Measurements from ENCODE around the gene STK32B.

GRCh38 chr4:5186271-5187064 lies 135.2 kb downstream of the STK32B start:
- TF ChIP-seq, protein P1, sequence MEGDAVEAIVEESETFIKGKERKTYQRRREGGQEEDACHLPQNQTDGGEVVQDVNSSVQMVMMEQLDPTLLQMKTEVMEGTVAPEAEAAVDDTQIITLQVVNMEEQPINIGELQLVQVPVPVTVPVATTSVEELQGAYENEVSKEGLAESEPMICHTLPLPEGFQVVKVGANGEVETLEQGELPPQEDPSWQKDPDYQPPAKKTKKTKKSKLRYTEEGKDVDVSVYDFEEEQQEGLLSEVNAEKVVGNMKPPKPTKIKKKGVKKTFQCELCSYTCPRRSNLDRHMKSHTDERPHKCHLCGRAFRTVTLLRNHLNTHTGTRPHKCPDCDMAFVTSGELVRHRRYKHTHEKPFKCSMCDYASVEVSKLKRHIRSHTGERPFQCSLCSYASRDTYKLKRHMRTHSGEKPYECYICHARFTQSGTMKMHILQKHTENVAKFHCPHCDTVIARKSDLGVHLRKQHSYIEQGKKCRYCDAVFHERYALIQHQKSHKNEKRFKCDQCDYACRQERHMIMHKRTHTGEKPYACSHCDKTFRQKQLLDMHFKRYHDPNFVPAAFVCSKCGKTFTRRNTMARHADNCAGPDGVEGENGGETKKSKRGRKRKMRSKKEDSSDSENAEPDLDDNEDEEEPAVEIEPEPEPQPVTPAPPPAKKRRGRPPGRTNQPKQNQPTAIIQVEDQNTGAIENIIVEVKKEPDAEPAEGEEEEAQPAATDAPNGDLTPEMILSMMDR (IDR thresholded peaks at IDR 0.05) = no peak
- TF ChIP-seq POLR2A (IDR thresholded peaks at IDR 0.05) = no peak
